HCT116 (cell line): ENCODE data around the gene MIA2. TPM values are rescaled to one million over a fixed set of nuclear protein-coding genes. Genes with fewer than 3 reads are reported as not detected.

Experiments
- ATAC-seq: fragments of 200-7000 bp; cut with Tn5 transposase; 2 replicates; pipeline ENCODE4 v1.9.1; 2020; ENCODE audit warnings: mild to moderate bottlenecking, moderate library complexity
- BruUV-seq: library from RNA; stranded (reverse); fragments of 400-500 nt; replicated peaks from 2 replicates; lab custom pipeline; 2021; lab: Mats Ljungman, UMichigan
- CTCF ChIA-PET: fragments of 300-600 bp; sonication (Branson Sonifier 250); formaldehyde crosslinking; loops from one replicate; lab custom pipeline; 2021; ENCODE audit warnings: antibody characterized with exemption; lab: Charles Lee
- POLR2A ChIA-PET: fragments of 300-600, 350-600 bp; sonication (Branson Sonifier 250); formaldehyde crosslinking; loops from one replicate; lab custom pipeline; 2021; ENCODE audit warnings: antibody characterized with exemption; lab: Charles Lee
- RAD21 ChIA-PET, 2 experiments: fragments of 300-600 bp; sonication (Branson Sonifier 250); formaldehyde crosslinking; loops; one replicate each; lab custom pipeline; 2023; ENCODE audit warnings: low total read pairs in 2 of 2; ENCODE audit not compliant: uncharacterized antibody in 2 of 2, unreplicated experiment in 2 of 2, low non-redundant PET in 1 of 2; lab: Charles Lee
- DNase-seq: peaks from one replicate; pipeline ENCODE4 v3.0.0-alpha.2; 2010; ENCODE audit warnings: low read depth, low spot score
- H2AFZ ChIP-seq: fragments of 200-600 bp; shearing (Covaris generic), sonication (generic); 2 replicates; pipeline ENCODE4 v1.6.1; 2017; ENCODE audit warnings: low read depth, mixed run types, mixed read lengths, antibody characterized with exemption, low read length; ENCODE audit not compliant: poor library complexity, severe bottlenecking
- H3K27ac ChIP-seq: 2 replicates; pipeline ENCODE4 v1.5.1; 2012; ENCODE audit warnings: low read depth, low read length
- H3K27me3 ChIP-seq: fragments of 200-600 bp; sonication (generic); 2 replicates; pipeline ENCODE4 v1.6.1; 2016; ENCODE audit warnings: mixed run types, low read length, mixed read lengths; ENCODE audit not compliant: insufficient read depth
- H3K36me3 ChIP-seq, 2 experiments: fragments of 200-500 bp in 1 of 2; fragments of 200-600 bp in 1 of 2; sonication (Bioruptor generic) in 1 of 2; sonication (generic) in 1 of 2; 2 replicates each; pipeline versions ENCODE4 v1.5.1 to v1.6.1; 2014 to 2016; ENCODE audit warnings: low read length in 2 of 2, inconsistent platforms in 1 of 2, mixed read lengths in 1 of 2, mixed run types in 1 of 2; ENCODE audit not compliant: insufficient read depth in 2 of 2, control insufficient read depth in 1 of 2
- H3K4me1 ChIP-seq, 2 experiments: fragments of 200-600 bp in 1 of 2; sonication (generic) in 1 of 2; 2 replicates each; pipeline versions ENCODE4 v1.5.1 to v1.6.1; 2012 to 2017; ENCODE audit warnings: low read length in 2 of 2, inconsistent platforms in 1 of 2, mild to moderate bottlenecking in 1 of 2, mixed read lengths in 1 of 2, mixed run types in 1 of 2, moderate library complexity in 1 of 2; ENCODE audit not compliant: insufficient read depth in 2 of 2, control insufficient read depth in 1 of 2
- H3K4me2 ChIP-seq: fragments of 200-600 bp; sonication (generic); 2 replicates; pipeline ENCODE4 v1.6.1; 2017; ENCODE audit warnings: mixed run types, low read length, mixed read lengths
- H3K4me3 ChIP-seq, 2 experiments: fragments of 200-600 bp in 1 of 2; sonication (generic) in 1 of 2; replicated peaks in 1 of 2; 2 replicates each; pipeline ENCODE4 v1.5.1; 2011 to 2016; ENCODE audit warnings: low read length in 2 of 2, control low read depth in 1 of 2, low read depth in 1 of 2, mild to moderate bottlenecking in 1 of 2, mixed read lengths in 1 of 2, mixed run types in 1 of 2
- H3K79me2 ChIP-seq: fragments of 200-600 bp; sonication (generic); 2 replicates; pipeline ENCODE4 v1.6.1; 2017; ENCODE audit warnings: mild to moderate bottlenecking, mixed run types, low read length, moderate library complexity, mixed read lengths; ENCODE audit not compliant: insufficient read depth
- H3K9ac ChIP-seq: fragments of 200-600 bp; sonication (generic); 2 replicates; pipeline ENCODE4 v1.6.1; 2016; ENCODE audit warnings: low read length, mixed read lengths
- H3K9me2 ChIP-seq: fragments of 200-600 bp; sonication (generic), shearing (Covaris generic); 2 replicates; pipeline ENCODE4 v1.6.1; 2017; ENCODE audit warnings: mixed run types, mild to moderate bottlenecking, moderate library complexity; ENCODE audit not compliant: insufficient read depth
- H3K9me3 ChIP-seq, 2 experiments: fragments of 200-500 bp in 1 of 2; fragments of 200-600 bp in 1 of 2; sonication (Bioruptor generic) in 1 of 2; sonication (generic) in 1 of 2; 2 replicates each; pipeline ENCODE4 v1.6.1; 2014 to 2017; ENCODE audit warnings: low read length in 2 of 2, mixed read lengths in 2 of 2, inconsistent platforms in 1 of 2, low read depth in 1 of 2, mild to moderate bottlenecking in 1 of 2, mixed run types in 1 of 2, moderate library complexity in 1 of 2; ENCODE audit not compliant: control insufficient read depth in 1 of 2, insufficient read depth in 1 of 2
- H4K20me1 ChIP-seq: fragments of 200-600 bp; sonication (generic), shearing (Covaris generic); 2 replicates; pipeline ENCODE4 v1.6.1; 2017; ENCODE audit warnings: mixed run types, mild to moderate bottlenecking, moderate library complexity; ENCODE audit not compliant: insufficient read depth
- CEBPB ChIP-seq: IDR thresholded peaks from 2 replicates; pipeline ENCODE4 v1.6.1; 2012; ENCODE audit warnings: low read depth
- EGR1 ChIP-seq: IDR thresholded peaks from 2 replicates; pipeline ENCODE4 v1.6.1; 2012; ENCODE audit warnings: low read depth
- ELF1 ChIP-seq: IDR thresholded peaks from 2 replicates; pipeline ENCODE4 v1.6.1; 2012; ENCODE audit warnings: low read depth, borderline replicate concordance
- EZH2 ChIP-seq: fragments of 200-600 bp; sonication (generic); IDR thresholded peaks from 2 replicates; pipeline ENCODE4 v1.6.1; 2017; ENCODE audit warnings: antibody characterized with exemption, mixed run types
- EZH2phosphoT487 ChIP-seq: fragments of 200-600 bp; IDR thresholded peaks from 2 replicates; pipeline ENCODE4 v1.6.1; 2018; ENCODE audit warnings: antibody characterized with exemption, borderline replicate concordance
- REST ChIP-seq: IDR thresholded peaks from 2 replicates; pipeline ENCODE4 v1.6.1; 2012; ENCODE audit warnings: low read depth
- SIN3A ChIP-seq: IDR thresholded peaks from 2 replicates; pipeline ENCODE4 v1.6.1; 2012; ENCODE audit warnings: low read depth
- SP1 ChIP-seq: IDR thresholded peaks from 2 replicates; pipeline ENCODE4 v1.6.1; 2012; ENCODE audit warnings: low read depth
- YY1 ChIP-seq: IDR thresholded peaks from 2 replicates; pipeline ENCODE4 v1.6.1; 2011; ENCODE audit warnings: low read length, low read depth, moderate library complexity, mild to moderate bottlenecking; ENCODE audit not compliant: insufficient replicate concordance; ENCODE audit errors: extremely low read depth
- ZNF274 ChIP-seq: fragments of 200-500 bp; sonication (Bioruptor generic); IDR thresholded peaks from 2 replicates; pipeline ENCODE4 v1.6.1; 2014; ENCODE audit warnings: mild to moderate bottlenecking, low read depth, low read length, inconsistent platforms
- intact Hi-C: fragments of 100-400 bp; cut with micrococcal nuclease; formaldehyde crosslinking; loops from 2 replicates; pipeline ENCODE4 v1.10.0; 2022
- total RNA-seq: library from RNA; stranded (reverse); gene quantifications from one replicate; pipeline ENCODE4 v1.2.1, GENCODE V29; 2021; ENCODE audit not compliant: unreplicated experiment
- TF ChIP-seq, protein P1 (sequence below), 3 experiments: fragments of 200-600 bp in 1 of 3; sonication (generic) in 1 of 3; IDR thresholded peaks in 2 of 3; conservative IDR thresholded peaks in 1 of 3; 2 replicates each; pipeline ENCODE4 v1.5.1; 2012 to 2017; ENCODE audit warnings: low read depth in 2 of 3, low read length in 2 of 3, antibody characterized with exemption in 1 of 3, borderline replicate concordance in 1 of 3, control low read depth in 1 of 3, mild to moderate bottlenecking in 1 of 3, mixed read lengths in 1 of 3, mixed run types in 1 of 3, moderate library complexity in 1 of 3; ENCODE audit not compliant: insufficient read depth in 1 of 3
- TF ChIP-seq, protein P2 (sequence below): IDR thresholded peaks from 2 replicates; pipeline ENCODE4 v1.6.1; 2011; ENCODE audit warnings: mild to moderate bottlenecking, low read length, moderate library complexity; ENCODE audit not compliant: insufficient replicate concordance; ENCODE audit errors: extremely low read depth

MIA2 gene
- total RNA-seq, 1 experiment from 2014 or later: 31.1 TPM

DNA sequence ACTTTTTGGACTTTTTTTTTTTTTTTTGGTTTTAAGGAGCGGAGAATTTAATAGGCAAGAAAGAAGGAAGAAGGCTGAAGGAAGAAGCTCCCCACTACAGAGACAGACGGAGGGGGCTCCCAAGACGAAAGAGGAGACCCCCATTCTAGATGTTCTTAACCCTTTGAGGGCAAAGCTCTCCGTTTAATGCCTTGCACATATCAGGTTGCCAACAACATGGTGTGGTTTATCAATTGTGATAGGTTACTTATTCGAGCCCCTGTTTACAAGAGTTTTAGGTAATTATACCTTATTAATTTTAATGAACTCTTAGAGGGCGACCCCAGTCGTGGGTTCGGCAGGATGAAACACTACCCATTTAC lies 199.7 kb downstream of the MIA2 start (continued):
- TF ChIP-seq EZH2 (no peak), YY1 (no peak), EGR1 (no peak), ZNF274 (no peak), SP1 (no peak), EZH2phosphoT487 (no peak)
- TF ChIP-seq, protein P1, sequence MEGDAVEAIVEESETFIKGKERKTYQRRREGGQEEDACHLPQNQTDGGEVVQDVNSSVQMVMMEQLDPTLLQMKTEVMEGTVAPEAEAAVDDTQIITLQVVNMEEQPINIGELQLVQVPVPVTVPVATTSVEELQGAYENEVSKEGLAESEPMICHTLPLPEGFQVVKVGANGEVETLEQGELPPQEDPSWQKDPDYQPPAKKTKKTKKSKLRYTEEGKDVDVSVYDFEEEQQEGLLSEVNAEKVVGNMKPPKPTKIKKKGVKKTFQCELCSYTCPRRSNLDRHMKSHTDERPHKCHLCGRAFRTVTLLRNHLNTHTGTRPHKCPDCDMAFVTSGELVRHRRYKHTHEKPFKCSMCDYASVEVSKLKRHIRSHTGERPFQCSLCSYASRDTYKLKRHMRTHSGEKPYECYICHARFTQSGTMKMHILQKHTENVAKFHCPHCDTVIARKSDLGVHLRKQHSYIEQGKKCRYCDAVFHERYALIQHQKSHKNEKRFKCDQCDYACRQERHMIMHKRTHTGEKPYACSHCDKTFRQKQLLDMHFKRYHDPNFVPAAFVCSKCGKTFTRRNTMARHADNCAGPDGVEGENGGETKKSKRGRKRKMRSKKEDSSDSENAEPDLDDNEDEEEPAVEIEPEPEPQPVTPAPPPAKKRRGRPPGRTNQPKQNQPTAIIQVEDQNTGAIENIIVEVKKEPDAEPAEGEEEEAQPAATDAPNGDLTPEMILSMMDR (IDR thresholded peaks at IDR 0.05 in 2 of 3, conservative IDR thresholded peaks at IDR 0.05 in 1 of 3; ENCODE audit: borderline replicate concordance in 1 of 3, insufficient read depth in 1 of 3, low read depth in 2 of 3, low read length in 2 of 3): no peak

GRCh38 chr14:39434401-39434800 lies 200.7 kb downstream of the MIA2 start:
- BruUV-seq: no TSS peak
- intact Hi-C loops: loop anchor here (5.0 kb wide), 1 partner anchor 167 kb away; no protein-coding TSS in a partner anchor

More at GRCh38 chr14:39434401-39434800, 200.7 kb downstream of the MIA2 start:
- no peak for DNase-seq
- Histone ChIP-seq H4K20me1 (no peaks in the 10 kb centered on the region), H2AFZ (no peak overlapping the region), H3K9ac (no peak overlapping the region), H3K4me2 (no peak overlapping the region), H3K4me3 (no peak overlapping the region), H3K9me3 (no peaks in the 10 kb centered on the region), H3K27ac (no peak overlapping the region), H3K9me2 (no peaks in the 10 kb centered on the region), H3K27me3 (no peaks in the 10 kb centered on the region), H3K79me2 (peaks cover 20% of the 10 kb centered on the region), H3K36me3 (no peaks in the 10 kb centered on the region), H3K4me1 (peaks cover 14 to 21% of the 10 kb centered on the region in 2 experiments)
- ATAC-seq: no peak
- ChIA-PET POLR2A (interaction anchor here (1.0 kb wide), 1 partner anchor 371 kb away, joined by 3 read pairs; no protein-coding TSS in a partner anchor), CTCF (no interaction called here), RAD21 (no interaction called here)
- TF ChIP-seq, protein P2, sequence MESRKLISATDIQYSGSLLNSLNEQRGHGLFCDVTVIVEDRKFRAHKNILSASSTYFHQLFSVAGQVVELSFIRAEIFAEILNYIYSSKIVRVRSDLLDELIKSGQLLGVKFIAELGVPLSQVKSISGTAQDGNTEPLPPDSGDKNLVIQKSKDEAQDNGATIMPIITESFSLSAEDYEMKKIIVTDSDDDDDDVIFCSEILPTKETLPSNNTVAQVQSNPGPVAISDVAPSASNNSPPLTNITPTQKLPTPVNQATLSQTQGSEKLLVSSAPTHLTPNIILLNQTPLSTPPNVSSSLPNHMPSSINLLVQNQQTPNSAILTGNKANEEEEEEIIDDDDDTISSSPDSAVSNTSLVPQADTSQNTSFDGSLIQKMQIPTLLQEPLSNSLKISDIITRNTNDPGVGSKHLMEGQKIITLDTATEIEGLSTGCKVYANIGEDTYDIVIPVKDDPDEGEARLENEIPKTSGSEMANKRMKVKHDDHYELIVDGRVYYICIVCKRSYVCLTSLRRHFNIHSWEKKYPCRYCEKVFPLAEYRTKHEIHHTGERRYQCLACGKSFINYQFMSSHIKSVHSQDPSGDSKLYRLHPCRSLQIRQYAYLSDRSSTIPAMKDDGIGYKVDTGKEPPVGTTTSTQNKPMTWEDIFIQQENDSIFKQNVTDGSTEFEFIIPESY: no peak
- TF ChIP-seq REST (no peak), EZH2 (no peak), SIN3A (no peak), ELF1 (no peak), CEBPB (no peak)
